Suprapubic skin (tissue), 3 donors: ENCODE measurements around the gene GALNT17.
"Not testable (repeated sequence)": the region's sequence is repeated elsewhere in the genome, so short reads cannot be mapped to it uniquely, and the experiment has no call there.

Source experiments
- POLR2A ChIP-seq, 2 donors: fragments of 450-650 bp; IDR thresholded peaks; one replicate each; pipeline ENCODE4 v1.6.1; 2017; ENCODE audit warnings: antibody characterized with exemption in 2 of 2, mild to moderate bottlenecking in 2 of 2, moderate library complexity in 2 of 2
- TF ChIP-seq, protein P1 (sequence below), 2 donors: fragments of 200-600 bp in 1 of 2; fragments of 450-650 bp in 1 of 2; sonication (generic) in 1 of 2; IDR thresholded peaks; one replicate each; pipeline ENCODE4 v1.5.1; 2016 to 2019; ENCODE audit warnings: antibody characterized with exemption in 2 of 2, mild to moderate bottlenecking in 1 of 2, moderate library complexity in 1 of 2

DNA sequence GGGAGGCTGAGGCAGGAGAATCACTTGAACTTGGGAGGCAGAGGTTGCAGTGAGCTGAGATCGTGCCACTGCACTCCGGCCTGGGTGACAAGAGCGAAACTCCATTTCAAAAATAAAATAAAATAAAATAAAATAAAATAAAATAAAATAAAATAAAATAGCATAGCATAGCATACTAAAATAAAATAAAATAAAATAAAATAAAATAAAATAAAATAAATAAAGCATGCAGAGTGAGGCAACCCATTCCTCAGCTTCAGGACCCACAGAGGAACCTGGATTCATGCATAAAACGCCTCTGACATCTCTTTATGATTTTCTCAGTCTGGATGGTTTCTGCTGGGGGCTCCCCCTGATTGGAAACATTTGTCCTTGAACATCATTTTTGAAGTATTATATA lies 460.4 kb downstream of the GALNT17 start:
- TF ChIP-seq, protein P1, sequence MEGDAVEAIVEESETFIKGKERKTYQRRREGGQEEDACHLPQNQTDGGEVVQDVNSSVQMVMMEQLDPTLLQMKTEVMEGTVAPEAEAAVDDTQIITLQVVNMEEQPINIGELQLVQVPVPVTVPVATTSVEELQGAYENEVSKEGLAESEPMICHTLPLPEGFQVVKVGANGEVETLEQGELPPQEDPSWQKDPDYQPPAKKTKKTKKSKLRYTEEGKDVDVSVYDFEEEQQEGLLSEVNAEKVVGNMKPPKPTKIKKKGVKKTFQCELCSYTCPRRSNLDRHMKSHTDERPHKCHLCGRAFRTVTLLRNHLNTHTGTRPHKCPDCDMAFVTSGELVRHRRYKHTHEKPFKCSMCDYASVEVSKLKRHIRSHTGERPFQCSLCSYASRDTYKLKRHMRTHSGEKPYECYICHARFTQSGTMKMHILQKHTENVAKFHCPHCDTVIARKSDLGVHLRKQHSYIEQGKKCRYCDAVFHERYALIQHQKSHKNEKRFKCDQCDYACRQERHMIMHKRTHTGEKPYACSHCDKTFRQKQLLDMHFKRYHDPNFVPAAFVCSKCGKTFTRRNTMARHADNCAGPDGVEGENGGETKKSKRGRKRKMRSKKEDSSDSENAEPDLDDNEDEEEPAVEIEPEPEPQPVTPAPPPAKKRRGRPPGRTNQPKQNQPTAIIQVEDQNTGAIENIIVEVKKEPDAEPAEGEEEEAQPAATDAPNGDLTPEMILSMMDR (IDR thresholded peaks at IDR 0.05), result not testable (repeated sequence)
- not testable (repeated sequence) for TF ChIP-seq POLR2A (IDR thresholded peaks at IDR 0.05)
